MM.1S (cell line): ENCODE results near the gene PNPLA2.
A peak's percentile ranks its signal among the peaks of the same experiment; 100 is the strongest.

Experiments used
- DNase-seq: peaks from one replicate; pipeline ENCODE4 v3.0.0-alpha.2; 2015
- H2AFZ ChIP-seq: fragments of 300-600 bp; sonication (generic); 2 replicates; pipeline ENCODE4 v1.6.0; 2016; ENCODE audit warnings: antibody characterized with exemption, low read length
- H3F3A ChIP-seq: fragments of 300-600 bp; sonication (generic); 2 replicates; pipeline ENCODE4 v1.6.1; 2016; ENCODE audit warnings: mild to moderate bottlenecking, antibody characterized with exemption, low read length, moderate library complexity, mixed read lengths; ENCODE audit not compliant: insufficient read depth
- H3K27ac ChIP-seq: fragments of 300-600 bp; sonication (generic); 2 replicates; pipeline ENCODE4 v1.5.1; 2016; ENCODE audit warnings: mild to moderate bottlenecking, low read length
- H3K27me3 ChIP-seq: fragments of 300-600 bp; sonication (generic); replicated peaks from 2 replicates; pipeline ENCODE4 v1.6.0; 2016; ENCODE audit warnings: low read length; ENCODE audit not compliant: insufficient read depth
- H3K36me3 ChIP-seq: fragments of 300-600 bp; sonication (generic); replicated peaks from 2 replicates; pipeline ENCODE4 v1.6.1; 2016; ENCODE audit warnings: mild to moderate bottlenecking, low read length, mixed read lengths; ENCODE audit not compliant: insufficient read depth
- H3K4me1 ChIP-seq: fragments of 300-600 bp; sonication (generic); 2 replicates; pipeline ENCODE4 v1.6.1; 2016; ENCODE audit warnings: low read length, mixed read lengths
- H3K4me2 ChIP-seq: fragments of 300-600 bp; sonication (generic); 2 replicates; pipeline ENCODE4 v1.6.0; 2016; ENCODE audit warnings: low read depth, low read length
- H3K4me3 ChIP-seq: fragments of 300-600 bp; sonication (generic); 2 replicates; pipeline ENCODE4 v1.5.1; 2016; ENCODE audit warnings: low read length, mixed read lengths
- H3K79me2 ChIP-seq: fragments of 300-600 bp; sonication (generic); 2 replicates; pipeline ENCODE4 v1.6.1; 2016; ENCODE audit warnings: mixed run types, low read length, mixed read lengths
- H3K9ac ChIP-seq: fragments of 300-600 bp; sonication (generic); 2 replicates; pipeline ENCODE4 v1.6.1; 2016; ENCODE audit warnings: low read length, mixed read lengths
- H3K9me2 ChIP-seq: fragments of 300-600 bp; sonication (generic); replicated peaks from 2 replicates; pipeline ENCODE4 v1.6.1; 2016; ENCODE audit warnings: mild to moderate bottlenecking, low read length, mixed read lengths; ENCODE audit not compliant: insufficient read depth
- H3K9me3 ChIP-seq: fragments of 300-600 bp; sonication (generic); replicated peaks from 2 replicates; pipeline ENCODE4 v1.6.1; 2016; ENCODE audit warnings: mild to moderate bottlenecking, low read length, mixed read lengths; ENCODE audit not compliant: insufficient read depth
- H4K20me1 ChIP-seq: fragments of 300-600 bp; sonication (generic); 2 replicates; pipeline ENCODE4 v1.6.1; 2016; ENCODE audit warnings: mild to moderate bottlenecking, low read length, moderate library complexity, mixed read lengths; ENCODE audit not compliant: insufficient read depth
- EZH2 ChIP-seq: fragments of 300-600 bp; sonication (generic); optimal IDR thresholded peaks from 2 replicates; pipeline ENCODE3; 2017; ENCODE audit warnings: low read depth, mild to moderate bottlenecking, antibody characterized with exemption, low read length, mixed read lengths
- EZH2phosphoT487 ChIP-seq: fragments of 300-600 bp; sonication (generic); IDR thresholded peaks from 2 replicates; pipeline ENCODE4 v1.6.1; 2018; ENCODE audit warnings: antibody characterized with exemption, low read length
- TF ChIP-seq, protein P1 (sequence below): fragments of 300-600 bp; sonication (generic); IDR thresholded peaks from 2 replicates; pipeline ENCODE4 v1.5.1; 2016; ENCODE audit warnings: antibody characterized with exemption, low read length, mixed read lengths

PNPLA2 gene

DNA sequence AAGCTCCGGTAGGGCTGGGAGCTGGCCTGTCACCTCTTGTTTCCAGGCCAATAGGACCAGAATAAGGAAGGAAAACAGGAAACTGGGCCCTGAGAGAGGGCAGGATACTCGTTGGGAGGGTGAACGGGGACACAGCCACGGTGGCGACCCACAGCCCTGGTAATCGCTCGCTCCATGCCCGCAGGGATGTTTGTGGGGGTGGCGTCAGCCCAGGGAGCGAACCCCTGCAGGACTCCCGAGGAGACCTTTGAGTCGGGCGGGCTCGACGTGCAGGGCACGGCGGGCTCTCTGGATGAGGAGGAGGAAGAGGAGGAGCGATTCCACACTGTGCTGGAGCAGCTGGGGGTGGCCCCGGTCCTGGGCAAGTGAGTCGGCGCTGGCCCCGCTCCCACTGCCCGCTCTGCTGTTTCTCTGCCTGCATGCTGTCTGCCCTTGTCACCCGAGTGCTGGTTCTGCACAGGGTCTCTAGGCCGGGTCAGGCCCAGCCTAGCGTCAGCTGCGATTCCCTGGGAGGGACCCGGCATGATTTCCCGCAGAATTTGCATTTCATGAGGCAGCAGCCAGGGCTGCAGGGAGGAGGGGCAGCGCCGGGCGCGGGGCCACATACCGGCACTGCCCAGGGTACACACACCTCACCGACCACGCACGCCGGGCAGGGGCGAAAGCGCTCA lies 10.6 kb downstream of the PNPLA2 start:
- Histone ChIP-seq H3K4me3 (peak overlapping the region; percentile 47), H3K9ac (no peak overlapping the region; the same call in 1 of the 2 replicates), H4K20me1 (no peaks in the 10 kb centered on the region), H3K9me3 (no peaks in the 10 kb centered on the region), H3F3A (peaks cover 8% of the 10 kb centered on the region), H2AFZ (peak overlapping the region; percentile 15; the same call in 1 of the 2 replicates), H3K79me2 (peaks cover 6% of the 10 kb centered on the region), H3K9me2 (no peaks in the 10 kb centered on the region), H3K36me3 (no peaks in the 10 kb centered on the region), H3K27me3 (peaks cover 15% of the 10 kb centered on the region), H3K4me1 (peaks cover 25% of the 10 kb centered on the region), H3K4me2 (peak overlapping the region; percentile 85), H3K27ac (no peak overlapping the region)
- DNase-seq, result no peak
- no peak for TF ChIP-seq EZH2
- TF ChIP-seq EZH2phosphoT487, result no peak
- TF ChIP-seq, protein P1, sequence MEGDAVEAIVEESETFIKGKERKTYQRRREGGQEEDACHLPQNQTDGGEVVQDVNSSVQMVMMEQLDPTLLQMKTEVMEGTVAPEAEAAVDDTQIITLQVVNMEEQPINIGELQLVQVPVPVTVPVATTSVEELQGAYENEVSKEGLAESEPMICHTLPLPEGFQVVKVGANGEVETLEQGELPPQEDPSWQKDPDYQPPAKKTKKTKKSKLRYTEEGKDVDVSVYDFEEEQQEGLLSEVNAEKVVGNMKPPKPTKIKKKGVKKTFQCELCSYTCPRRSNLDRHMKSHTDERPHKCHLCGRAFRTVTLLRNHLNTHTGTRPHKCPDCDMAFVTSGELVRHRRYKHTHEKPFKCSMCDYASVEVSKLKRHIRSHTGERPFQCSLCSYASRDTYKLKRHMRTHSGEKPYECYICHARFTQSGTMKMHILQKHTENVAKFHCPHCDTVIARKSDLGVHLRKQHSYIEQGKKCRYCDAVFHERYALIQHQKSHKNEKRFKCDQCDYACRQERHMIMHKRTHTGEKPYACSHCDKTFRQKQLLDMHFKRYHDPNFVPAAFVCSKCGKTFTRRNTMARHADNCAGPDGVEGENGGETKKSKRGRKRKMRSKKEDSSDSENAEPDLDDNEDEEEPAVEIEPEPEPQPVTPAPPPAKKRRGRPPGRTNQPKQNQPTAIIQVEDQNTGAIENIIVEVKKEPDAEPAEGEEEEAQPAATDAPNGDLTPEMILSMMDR, result no peak

DNA sequence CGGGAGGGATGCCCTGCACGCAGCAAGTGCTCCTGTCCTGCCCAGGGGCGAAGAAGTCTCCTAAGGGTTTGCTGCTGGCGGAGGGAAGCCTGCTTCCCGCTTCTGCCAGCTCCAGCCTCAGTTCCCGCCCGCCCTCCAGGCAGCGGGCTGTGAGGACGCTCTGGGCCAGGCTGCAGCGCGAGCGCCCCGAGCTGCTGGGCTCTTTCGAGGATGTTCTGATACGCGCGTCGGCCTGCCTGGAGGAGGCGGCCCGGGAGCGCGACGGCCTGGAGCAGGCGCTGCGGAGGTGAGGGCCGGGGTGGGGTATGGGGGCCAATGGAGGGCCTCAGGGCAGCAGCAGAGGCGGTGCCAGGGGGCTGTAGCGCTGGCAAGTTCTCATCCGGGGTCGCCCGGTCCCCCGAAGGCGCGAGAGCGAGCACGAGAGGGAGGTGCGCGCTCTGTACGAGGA lies 11.2 kb downstream of the PNPLA2 start:
- no peaks in the 10 kb centered on the region for H3K9me3 ChIP-seq
- H3K27me3 ChIP-seq, result peaks cover 15% of the 10 kb centered on the region
- no peaks in the 10 kb centered on the region for H4K20me1 ChIP-seq
- peak overlapping the region; percentile 47 for H3K4me3 ChIP-seq
- no peak for TF ChIP-seq EZH2
- TF ChIP-seq, protein P1, result no peak
- no peak for TF ChIP-seq EZH2phosphoT487
- H3K4me2 ChIP-seq, result peak overlapping the region; percentile 85
- H3K79me2 ChIP-seq, result peaks cover 6% of the 10 kb centered on the region
- H3K36me3 ChIP-seq, result no peaks in the 10 kb centered on the region
- H3K9me2 ChIP-seq, result no peaks in the 10 kb centered on the region
- no peak overlapping the region for H3K27ac ChIP-seq
- DNase-seq, result no peak
- peaks cover 8% of the 10 kb centered on the region for H3F3A ChIP-seq
- peak overlapping the region; percentile 15; the same call in 1 of the 2 replicates for H2AFZ ChIP-seq
- H3K4me1 ChIP-seq, result peaks cover 25% of the 10 kb centered on the region
- no peak overlapping the region; the same call in 1 of the 2 replicates for H3K9ac ChIP-seq

DNA sequence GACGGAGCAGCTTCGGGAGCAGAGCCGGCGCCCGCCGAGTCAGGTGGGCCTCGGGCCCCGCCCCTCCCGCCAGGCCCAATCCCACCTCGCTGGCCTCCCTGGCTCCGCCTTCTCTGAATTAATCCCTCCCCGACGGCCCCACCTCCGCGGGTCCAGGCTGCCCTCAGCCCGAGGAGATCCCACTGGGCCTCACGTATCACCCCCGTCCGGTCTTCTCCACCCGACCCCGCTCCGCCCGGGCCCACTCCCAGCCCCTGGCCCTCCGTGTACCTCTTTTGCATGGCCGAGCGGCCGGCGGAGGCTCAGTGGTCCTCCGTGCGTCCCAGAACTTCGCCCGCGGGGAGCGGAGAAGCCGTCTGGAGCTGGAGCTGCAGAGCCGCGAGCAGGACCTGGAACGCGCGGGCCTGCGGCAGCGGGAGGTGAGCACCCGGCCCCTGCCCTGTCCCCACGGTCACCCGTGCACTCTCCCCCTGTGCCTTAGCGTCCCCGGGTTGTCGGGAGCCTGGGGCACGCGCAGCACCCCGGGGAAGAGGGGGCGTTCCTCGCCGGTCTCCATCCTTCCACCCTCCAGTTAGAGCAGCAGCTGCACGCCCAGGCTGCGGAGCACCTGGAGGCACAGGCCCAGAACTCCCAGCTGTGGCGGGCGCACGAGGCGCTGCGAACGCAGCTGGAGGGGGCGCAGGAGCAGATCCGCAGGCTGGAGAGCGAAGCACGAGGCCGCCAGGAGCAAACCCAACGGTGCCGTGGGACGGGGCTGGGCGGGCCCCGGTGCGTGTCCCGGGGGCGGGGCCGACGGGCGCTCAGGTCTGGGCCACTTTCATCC lies 11.8 kb downstream of the PNPLA2 start:
- peak; percentile 48 for DNase-seq
- H3F3A ChIP-seq, result peaks cover 8% of the 10 kb centered on the region
- H3K4me3 ChIP-seq, result peak overlapping the region; percentile 47
- peak overlapping the region; percentile 85; the same call in 1 of the 2 replicates for H3K4me2 ChIP-seq
- H3K27me3 ChIP-seq, result peaks cover 15% of the 10 kb centered on the region
- no peaks in the 10 kb centered on the region for H3K9me2 ChIP-seq
- no peak overlapping the region for H3K9ac ChIP-seq
- H3K79me2 ChIP-seq, result peaks cover 6% of the 10 kb centered on the region
- peak overlapping the region; percentile 15; the same call in 1 of the 2 replicates for H2AFZ ChIP-seq
- no peak overlapping the region for H3K27ac ChIP-seq
- peaks cover 25% of the 10 kb centered on the region for H3K4me1 ChIP-seq
- no peaks in the 10 kb centered on the region for H3K9me3 ChIP-seq
- no peaks in the 10 kb centered on the region for H3K36me3 ChIP-seq
- H4K20me1 ChIP-seq, result no peaks in the 10 kb centered on the region
- TF ChIP-seq EZH2phosphoT487 (no peak), EZH2 (no peak)
- TF ChIP-seq, protein P1, result no peak
